Heart right ventricle (tissue), 16 donors: ENCODE data around the gene GRIK4. TPM values are rescaled to one million over a fixed set of nuclear protein-coding genes. Genes with fewer than 3 reads are reported as not detected.

Source experiments
- ATAC-seq, 8 donors: fragments of 200-7000 bp; cut with Tn5 transposase; one replicate each; pipeline ENCODE4 v1.9.1; 2020; ENCODE audit warnings: mild to moderate bottlenecking in 8 of 8, moderate library complexity in 8 of 8, moderate number of reproducible peaks in 1 of 8
- DNase-seq, 2 donors: peaks; one replicate each; pipeline ENCODE4 v3.0.0-alpha.2; 2020
- H3K27ac ChIP-seq, 10 donors: fragments of 200-600 bp; sonication (generic) in 2 of 10; one replicate each; pipeline versions ENCODE4 v1.5.0 to v1.8.0; 2020 to 2022; ENCODE audit warnings: mild to moderate bottlenecking in 3 of 10
- H3K27me3 ChIP-seq, 7 donors: fragments of 200-600 bp; one replicate each; pipeline ENCODE4 v1.8.0; 2021 to 2022; ENCODE audit warnings: mild to moderate bottlenecking in 2 of 7
- H3K36me3 ChIP-seq, 9 donors: fragments of 200-600 bp; sonication (generic) in 1 of 9; one replicate each; pipeline versions ENCODE4 v1.5.0 to v1.8.0; 2020 to 2022; ENCODE audit warnings: mild to moderate bottlenecking in 2 of 9
- H3K4me1 ChIP-seq, 9 donors: fragments of 200-600 bp; sonication (generic) in 1 of 9; one replicate each; pipeline versions ENCODE4 v1.5.0 to v1.8.0; 2020 to 2022; ENCODE audit warnings: mild to moderate bottlenecking in 4 of 9
- H3K4me3 ChIP-seq, 10 donors: fragments of 200-600 bp; sonication (generic) in 2 of 10; one replicate each; pipeline versions ENCODE4 v1.5.0 to v1.8.0; 2020 to 2022; ENCODE audit warnings: mild to moderate bottlenecking in 7 of 10, moderate library complexity in 2 of 10
- H3K9me3 ChIP-seq, 11 donors: fragments of 200-600 bp in 10 of 11; sonication (generic) in 2 of 11; one replicate each; pipeline versions ENCODE4 v1.5.0 to v1.8.0; 2013 to 2022; ENCODE audit warnings: mild to moderate bottlenecking in 2 of 11, control low read depth in 1 of 11, moderate library complexity in 1 of 11
- CTCF ChIP-seq, 9 donors: fragments of 200-600 bp; sonication (generic) in 2 of 9; IDR thresholded peaks; one replicate each; pipeline versions ENCODE4 v1.5.0 to v1.8.0; 2021 to 2022; ENCODE audit warnings: antibody characterized with exemption in 9 of 9, mild to moderate bottlenecking in 5 of 9, moderate library complexity in 1 of 9
- WGBS, 2 donors: extraction: QIAGEN DNeasy Blood & Tissue Kit; methylation state at CpG; one replicate each; pipeline ENCODE4 v1.1.7; 2013; ENCODE audit warnings: inconsistent platforms in 1 of 2; 5-methylcytosine and 5-hydroxymethylcytosine counted together
- intact Hi-C, 10 donors: fragments of 100-400 bp; cut with DNase I; formaldehyde crosslinking; loops; one replicate each; pipeline versions ENCODE4 v1.11.1 to v1.14.2; 2022
- polyA plus RNA-seq, 2 donors: library from polyadenylated mRNA; stranded (reverse); fragments of 200-250 nt; gene quantifications; one replicate each; pipeline ENCODE4 v1.2.3, GENCODE V29; 2013
- total RNA-seq, 10 donors: library from RNA; stranded (reverse); fragmentation: NEBNext Ultra II Directional in 3 of 10; extraction: Animal tissue kit (Norgen Biotek cat#: 25700) in 3 of 10; gene quantifications; one replicate each; pipeline versions ENCODE4 v1.2.1 to v1.2.4, GENCODE V29; 2021 to 2023
- donor health status: Arrhythmogenic right ventricular cardiomyopathy.
- donor health status: ischemic (EF 13 %, LVEDD 7.1; RV severe dilation, severe dysfunction).
- donor health status: healthy with polysubstance abuse.
- donor health status: DM: no; HTN: yes; CAD: no.
- donor health status: DM: no; HTN: no; CAD: no.
- donor health status: ischemic (EF 25% LVEDD 6.9; RV normal size, moderate dysfunction).
- donor health status: ischemic (EF 25% LVEDD 5.7; RV mildly dilated, moderate dysfunction).
- donor health status: healthy.
- donor health status: DM: yes; HTN: yes; CAD: no.
- donor health status: Ischemic cardiomyopathy.
- donor health status: ischemic (EF 35%, LVEDD 5.7; RV mildly dilated, moderate dysfunction).
- donor health status: nonischemic (EF 11% LVEDD 7.7; RV severe dilation, severe dysfunction).
- donor health status: DM: yes; HTN: yes; CAD: no.
- donor health status: PGD.
- donor health status: ischemic (EF 29% LVEDD 5.4; RV normal size, mild dysfunction).
- donor health status: nonischemic (EF 23%, LVEDD 6.1; RV moderate dilation, normal function).

Gene GRIK4
- total and polyA plus RNA-seq, 12 donors: 0.01 to 0.85 (median 0.37) TPM; not detected in 6

- intact Hi-C loops: loop anchor here (2.0 to 10.0 kb wide), 15 partner anchors 38 to 688 kb away; no protein-coding TSS in a partner anchor
- Histone ChIP-seq H3K4me1 (peaks cover 0 to 3% (median 0%) of the 10 kb centered on the region in 9 donors), H3K27me3 (peaks cover 4 to 84% (median 56%) of the 10 kb centered on the region in 7 donors)
Measured at GRCh38 chr11:120509346-120510053, 2.0 kb upstream of the GRIK4 start.

GRCh38 chr11:120510406-120511115, 987 bp upstream of the GRIK4 start:
- WGBS, 2 donors: 62 to 63% methylated on average over 20 of the region's 20 CpGs
- peak in 2 of 8 donors; percentile 18 to 27 for ATAC-seq
- no peaks in the 10 kb centered on the region for H3K4me1 ChIP-seq
- H3K9me3 ChIP-seq: no peaks in the 10 kb centered on the region
- no peak for DNase-seq
- H3K4me3 ChIP-seq: peak overlapping the region in 3 of 10 donors; percentile 36 to 51 (median 42)
- no peak overlapping the region for H3K27ac ChIP-seq
- no peak for TF ChIP-seq CTCF (IDR thresholded peaks at IDR 0.05)
- H3K36me3 ChIP-seq: no peaks in the 10 kb centered on the region
- peaks cover 4 to 84% (median 51%) of the 10 kb centered on the region in 7 donors for H3K27me3 ChIP-seq
- intact Hi-C loops: loop anchor here (1.0 to 10.0 kb wide), 18 partner anchors 37 to 687 kb away; no protein-coding TSS in a partner anchor

More at GRCh38 chr11:120509346-120510053, 2.0 kb upstream of the GRIK4 start:
- WGBS, 2 donors: 75 to 82% methylated on average over 7 of the region's 7 CpGs
- no peak overlapping the region for H3K4me3 ChIP-seq
- ATAC-seq: no peak
- no peaks in the 10 kb centered on the region for H3K9me3 ChIP-seq
- TF ChIP-seq CTCF (IDR thresholded peaks at IDR 0.05): no peak
- no peak for DNase-seq
- H3K36me3 ChIP-seq: no peaks in the 10 kb centered on the region
- H3K27ac ChIP-seq: no peak overlapping the region

- intact Hi-C loops: loop anchor here (1.0 to 10.0 kb wide), 19 partner anchors 35 to 685 kb away; no protein-coding TSS in a partner anchor
- Histone ChIP-seq H3K36me3 (no peaks in the 10 kb centered on the region), H3K9me3 (no peaks in the 10 kb centered on the region), H3K27ac (no peak overlapping the region), H3K4me3 (peak overlapping the region in 5 of 10 donors; percentile 8 to 37 (median 25)), H3K4me1 (peaks cover 0 to 6% (median 0%) of the 10 kb centered on the region in 9 donors), H3K27me3 (peaks cover 4 to 80% (median 49%) of the 10 kb centered on the region in 7 donors)
- ATAC-seq: no peak
- DNase-seq: no peak
- WGBS, 2 donors: 10 to 23% methylated on average over 33 to 73 of the region's 73 CpGs
- TF ChIP-seq CTCF (IDR thresholded peaks at IDR 0.05): no peak
Measured at GRCh38 chr11:120511820-120512738, 531 bp downstream of the GRIK4 start.
